GM12864 (cell line): Measurements from ENCODE around the gene TMEM192.

Experiments
- DNase-seq: peaks from one replicate; pipeline ENCODE4 v3.0.0-alpha.2; 2011; ENCODE audit warnings: low read depth
- H3K4me3 ChIP-seq: 2 replicates; pipeline ENCODE4 v1.5.1; 2011; ENCODE audit warnings: mild to moderate bottlenecking, low read depth, low read length, control low read depth
- TF ChIP-seq, protein P1 (sequence below): IDR thresholded peaks from 2 replicates; pipeline ENCODE4 v1.5.1; 2011; ENCODE audit warnings: low read depth, mild to moderate bottlenecking, moderate library complexity, low read length, control low read depth, inconsistent platforms; ENCODE audit errors: missing control alignments

Gene TMEM192

DNA sequence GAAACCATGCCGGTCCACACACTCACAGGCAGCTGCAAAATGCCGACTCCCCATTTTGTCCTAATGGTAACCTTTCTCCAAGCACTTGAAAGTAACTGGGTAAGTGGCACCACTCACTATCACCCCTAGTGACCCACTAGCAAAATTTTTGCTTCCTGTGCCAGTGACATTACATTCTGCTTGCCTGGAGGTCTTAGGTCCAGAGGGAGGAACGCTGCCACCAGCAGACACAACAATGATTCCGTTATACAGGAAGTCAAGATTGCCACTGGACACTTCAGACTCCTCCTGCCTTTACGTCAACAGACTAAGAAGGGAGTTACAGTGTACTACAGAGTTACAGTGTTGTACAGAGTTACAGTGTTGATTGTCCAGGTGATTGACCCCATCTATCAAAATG lies 11.8 kb upstream of the TMEM192 start:
- no peak for DNase-seq
- H3K4me3 ChIP-seq: no peak overlapping the region
- TF ChIP-seq, protein P1, sequence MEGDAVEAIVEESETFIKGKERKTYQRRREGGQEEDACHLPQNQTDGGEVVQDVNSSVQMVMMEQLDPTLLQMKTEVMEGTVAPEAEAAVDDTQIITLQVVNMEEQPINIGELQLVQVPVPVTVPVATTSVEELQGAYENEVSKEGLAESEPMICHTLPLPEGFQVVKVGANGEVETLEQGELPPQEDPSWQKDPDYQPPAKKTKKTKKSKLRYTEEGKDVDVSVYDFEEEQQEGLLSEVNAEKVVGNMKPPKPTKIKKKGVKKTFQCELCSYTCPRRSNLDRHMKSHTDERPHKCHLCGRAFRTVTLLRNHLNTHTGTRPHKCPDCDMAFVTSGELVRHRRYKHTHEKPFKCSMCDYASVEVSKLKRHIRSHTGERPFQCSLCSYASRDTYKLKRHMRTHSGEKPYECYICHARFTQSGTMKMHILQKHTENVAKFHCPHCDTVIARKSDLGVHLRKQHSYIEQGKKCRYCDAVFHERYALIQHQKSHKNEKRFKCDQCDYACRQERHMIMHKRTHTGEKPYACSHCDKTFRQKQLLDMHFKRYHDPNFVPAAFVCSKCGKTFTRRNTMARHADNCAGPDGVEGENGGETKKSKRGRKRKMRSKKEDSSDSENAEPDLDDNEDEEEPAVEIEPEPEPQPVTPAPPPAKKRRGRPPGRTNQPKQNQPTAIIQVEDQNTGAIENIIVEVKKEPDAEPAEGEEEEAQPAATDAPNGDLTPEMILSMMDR: no peak

DNA sequence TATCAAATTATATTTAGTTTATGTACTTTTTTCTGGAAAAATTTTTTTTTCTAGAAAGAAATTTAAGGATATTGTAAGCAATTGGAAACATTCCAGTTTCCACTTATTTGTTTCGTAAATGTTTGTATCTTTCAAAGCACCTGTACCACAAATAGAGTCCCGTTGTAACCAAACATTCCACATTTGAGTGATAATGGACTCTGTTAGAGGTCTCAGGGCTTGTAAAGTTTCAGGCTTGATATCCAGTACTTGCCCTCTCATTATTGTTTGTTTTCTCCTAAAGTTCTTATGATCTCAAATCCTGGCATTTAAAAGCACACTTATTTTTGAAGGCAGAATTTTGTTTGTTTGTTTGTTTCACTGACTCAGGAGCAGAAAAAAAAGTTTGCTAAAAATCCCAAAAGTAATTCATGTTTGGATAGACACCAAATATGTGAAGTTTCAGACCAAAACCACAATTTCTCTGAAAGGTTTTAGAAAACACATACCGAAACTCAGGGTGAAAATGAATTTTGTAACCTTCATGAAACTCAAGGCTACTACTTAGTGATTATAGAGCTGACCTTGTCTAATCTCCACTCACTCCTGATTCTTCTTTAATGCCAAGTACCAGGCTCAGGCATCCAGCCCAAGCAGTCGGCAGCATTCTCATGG lies 5.7 kb upstream of the TMEM192 start:
- TF ChIP-seq, protein P1: no peak
- no peak overlapping the region for H3K4me3 ChIP-seq
- DNase-seq: no peak

DNA sequence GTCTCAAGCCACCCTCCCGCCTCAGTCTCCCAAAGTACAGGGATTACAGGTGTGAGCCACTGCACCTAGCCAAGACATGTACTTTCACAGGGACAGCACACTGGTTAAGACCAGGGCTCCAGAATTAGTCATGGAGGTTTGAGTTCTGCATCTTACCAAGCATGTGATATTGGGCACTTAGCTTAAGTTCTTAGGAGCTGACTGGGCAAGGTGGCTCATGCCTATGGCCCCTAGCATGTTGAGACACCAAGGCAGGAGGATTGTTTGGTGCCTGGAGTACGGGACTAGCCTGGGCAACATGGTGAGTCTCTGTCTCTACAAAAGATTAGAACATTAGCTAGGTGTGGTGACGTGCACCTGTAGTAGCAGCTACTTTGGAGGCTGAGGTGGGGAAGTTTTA lies 2.6 kb upstream of the TMEM192 start:
- DNase-seq: no peak
- no peak overlapping the region for H3K4me3 ChIP-seq
- TF ChIP-seq, protein P1: no peak

DNA sequence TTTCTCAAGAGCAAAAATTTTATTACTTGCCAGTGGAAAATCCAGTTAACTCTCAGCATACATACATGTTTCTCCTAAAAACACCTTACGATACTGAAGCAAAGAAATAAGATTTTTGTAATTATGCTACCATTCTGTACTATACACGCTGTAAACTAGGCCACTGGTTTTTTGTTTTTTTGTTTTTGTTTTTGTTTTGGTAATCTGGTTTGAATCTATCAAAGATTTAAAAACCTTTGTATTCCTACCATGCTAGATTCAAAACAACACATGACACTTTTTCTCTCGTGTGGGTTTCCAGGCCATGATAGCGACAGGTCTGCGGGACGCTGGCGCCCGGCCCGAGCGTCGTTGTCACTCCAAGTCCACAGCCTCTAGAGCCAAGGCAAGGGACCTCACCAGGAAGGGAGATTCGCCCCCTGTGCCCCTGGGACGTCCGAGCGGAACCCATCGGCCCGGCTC lies 723 bp downstream of the TMEM192 start:
- H3K4me3 ChIP-seq: peak overlapping the region; percentile 94
- TF ChIP-seq, protein P1: no peak
- no peak for DNase-seq

DNA sequence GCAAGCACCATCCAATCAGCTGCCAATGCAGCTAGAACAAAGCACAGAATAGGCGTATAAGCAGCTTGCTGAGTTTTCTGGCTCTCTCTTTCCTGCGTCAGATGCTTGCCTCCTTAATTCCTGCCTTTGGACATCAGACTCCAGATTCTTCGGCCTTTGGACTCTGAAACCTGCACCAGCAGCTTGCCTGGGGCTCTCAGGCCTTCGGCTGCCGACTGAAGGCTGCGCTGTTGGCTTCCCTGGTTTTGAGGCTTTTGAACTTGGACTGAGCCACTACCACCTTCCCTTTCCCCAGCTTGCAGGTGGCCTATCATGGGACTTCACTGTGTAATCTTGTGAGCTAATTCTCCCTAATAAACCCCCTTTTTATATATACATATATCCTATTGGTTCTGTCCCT lies 6.1 kb downstream of the TMEM192 start:
- TF ChIP-seq, protein P1: no peak
- no peak for DNase-seq
- no peak overlapping the region for H3K4me3 ChIP-seq

DNA sequence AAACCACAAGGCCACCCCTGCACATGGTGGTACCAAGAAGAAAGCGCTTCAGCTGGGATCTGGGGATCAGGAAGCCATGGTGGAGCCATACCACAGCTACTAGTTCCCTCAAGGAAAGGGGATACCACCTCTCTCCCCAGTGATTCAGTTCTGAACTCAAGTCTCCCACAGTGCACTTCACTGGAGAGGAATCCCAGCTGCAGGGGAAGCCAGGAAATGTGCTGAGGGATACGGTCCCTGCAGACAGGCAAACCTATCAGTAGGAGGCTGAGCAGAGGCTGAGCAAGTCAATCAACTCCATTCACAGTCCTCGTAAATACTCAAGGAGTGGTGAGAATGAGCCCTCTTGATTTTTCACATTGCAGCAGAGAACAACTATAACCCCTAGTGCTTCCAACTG lies 11.0 kb downstream of the TMEM192 start:
- DNase-seq: no peak
- TF ChIP-seq, protein P1: no peak
- no peak overlapping the region for H3K4me3 ChIP-seq

DNA sequence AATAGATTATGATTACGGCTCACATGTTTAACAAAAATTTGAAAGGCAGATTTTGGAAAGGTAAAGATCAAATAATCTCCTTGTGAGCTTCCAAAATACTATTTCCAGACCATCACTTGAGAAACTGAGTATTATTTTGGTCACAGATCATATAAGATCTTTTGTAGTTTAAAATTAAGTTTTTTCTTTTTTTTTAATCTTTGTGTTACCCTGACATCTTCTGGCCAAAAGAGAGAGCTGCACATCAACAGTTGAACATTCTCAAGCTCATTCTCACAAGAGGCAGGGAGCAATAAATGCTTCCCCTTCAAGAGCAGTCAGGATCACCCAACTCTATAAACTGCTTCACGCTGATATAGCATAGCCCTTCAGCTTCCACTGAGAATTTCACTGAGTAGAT lies 15.9 kb downstream of the TMEM192 start:
- no peak for DNase-seq
- TF ChIP-seq, protein P1: peak; percentile 44
- H3K4me3 ChIP-seq: no peak overlapping the region
